Dermis microvascular lymphatic vessel endothelial cell (primary cell): ENCODE measurements around the gene DPM2. TPM values are rescaled to one million over a fixed set of nuclear protein-coding genes. Genes with fewer than 3 reads are reported as not detected.

Experiments
- DNase-seq, 2 donors: peaks; one replicate each; pipeline versions ENCODE4 v3.0.0 to v3.0.0-alpha.2; 2010; ENCODE audit warnings: low read depth in 2 of 2
- total RNA-seq: library from RNA; depleted of rRNA; stranded (reverse); fragments of >200 nt; gene quantifications from 2 replicates; pipeline ENCODE4 v1.2.1, GENCODE V29; 2014

Gene DPM2
- total RNA-seq, 1 donor from 2014 or later: 8.9 TPM

GRCh38 chr9:127955294-127956015, 17.8 kb upstream of the DPM2 start:
- DNase-seq: peak; percentile 71 to 79

GRCh38 chr9:127954831-127955293, 17.2 kb upstream of the DPM2 start:
- DNase-seq: no peak

- no peak for DNase-seq
Measured at GRCh38 chr9:127953768-127954505, 16.3 kb upstream of the DPM2 start.

- DNase-seq: no peak
Measured at GRCh38 chr9:127953154-127953553, 15.5 kb upstream of the DPM2 start.

GRCh38 chr9:127950513-127951289, 13.0 kb upstream of the DPM2 start:
- peak; percentile 23 to 31 for DNase-seq

- DNase-seq: no peak
Measured at GRCh38 chr9:127949827-127950512, 12.3 kb upstream of the DPM2 start.

GRCh38 chr9:127947841-127948710, 10.4 kb upstream of the DPM2 start:
- no peak for DNase-seq

- DNase-seq: no peak
Measured at GRCh38 chr9:127946728-127947127, 9.1 kb upstream of the DPM2 start.

GRCh38 chr9:127945942-127946341, 8.3 kb upstream of the DPM2 start:
- no peak for DNase-seq

- no peak for DNase-seq
Measured at GRCh38 chr9:127945338-127945737, 7.7 kb upstream of the DPM2 start.

GRCh38 chr9:127944586-127945218, 7.0 kb upstream of the DPM2 start:
- DNase-seq: no peak

- DNase-seq: peak; percentile 59 to 81
Measured at GRCh38 chr9:127943731-127944144, 6.1 kb upstream of the DPM2 start.

- no peak for DNase-seq
Measured at GRCh38 chr9:127943011-127943662, 5.5 kb upstream of the DPM2 start.

- peak in 1 of 2 donors; percentile 64 for DNase-seq
Measured at GRCh38 chr9:127942216-127943010, 4.8 kb upstream of the DPM2 start.

GRCh38 chr9:127941961-127942215, 4.2 kb upstream of the DPM2 start:
- DNase-seq: no peak

GRCh38 chr9:127941062-127941960, 3.7 kb upstream of the DPM2 start:
- no peak for DNase-seq

GRCh38 chr9:127940593-127940992, 2.9 kb upstream of the DPM2 start:
- DNase-seq: no peak

- no peak for DNase-seq
Measured at GRCh38 chr9:127938298-127938690, 640 bp upstream of the DPM2 start.
